Stomach (tissue), 9 donors: Measurements from ENCODE around the gene SAFB. TPM values are rescaled to one million over a fixed set of nuclear protein-coding genes. Genes with fewer than 3 reads are reported as not detected.
A peak's percentile ranks its signal among the peaks of the same experiment; 100 is the strongest.

Source experiments
- DNase-seq, 2 donors: peaks; one replicate each; pipeline versions ENCODE4 v3.0.0 to v3.0.0-alpha.2; 2013 to 2019
- H3K27ac ChIP-seq, 5 donors: fragments of 200-600 bp in 4 of 5; sonication (generic) in 4 of 5; one replicate each; pipeline ENCODE4 v1.5.1; 2013 to 2019; ENCODE audit warnings: mild to moderate bottlenecking in 1 of 5, moderate library complexity in 1 of 5
- H3K27me3 ChIP-seq, 3 donors: fragments of 200-600 bp; sonication (generic); one replicate each; pipeline ENCODE4 v1.5.1; 2017 to 2019; ENCODE audit warnings: mixed run types in 1 of 3
- H3K36me3 ChIP-seq, 4 donors: fragments of 200-600 bp; sonication (generic); 1 replicate in 3 of 4; 2 replicates in 1 of 4; pipeline ENCODE4 v1.5.1; 2016 to 2019
- H3K4me1 ChIP-seq, 4 donors: fragments of 200-600 bp; sonication (generic); one replicate each; pipeline ENCODE4 v1.5.1; 2016 to 2019
- H3K4me3 ChIP-seq, 4 donors: fragments of 200-600 bp; sonication (generic) in 3 of 4; one replicate each; pipeline ENCODE4 v1.5.1; 2016 to 2019; ENCODE audit warnings: mild to moderate bottlenecking in 1 of 4
- H3K9me3 ChIP-seq, 4 donors: fragments of 200-600 bp; sonication (generic); one replicate each; pipeline ENCODE4 v1.5.1; 2016 to 2019
- EP300 ChIP-seq: sonication (generic); formaldehyde crosslinking; IDR thresholded peaks from one replicate; pipeline ENCODE4 v1.6.1; 2017; ENCODE audit warnings: antibody characterized with exemption
- POLR2A ChIP-seq, 4 donors: fragments of 450-650 bp; IDR thresholded peaks; one replicate each; pipeline ENCODE4 v1.6.1; 2016; ENCODE audit warnings: antibody characterized with exemption in 4 of 4, control low read depth in 2 of 4, mild to moderate bottlenecking in 1 of 4, moderate library complexity in 1 of 4
- POLR2AphosphoS5 ChIP-seq, 3 donors: sonication (generic); formaldehyde crosslinking; IDR thresholded peaks; one replicate each; pipeline ENCODE4 v1.6.1; 2016; ENCODE audit warnings: antibody characterized with exemption in 3 of 3
- WGBS, 5 donors: extraction: QIAGEN DNeasy Blood & Tissue Kit in 3 of 5; methylation state at CpG; one replicate each; pipeline versions ENCODE4 v1.1.5 to v1.1.7; 2013 to 2018; 5-methylcytosine and 5-hydroxymethylcytosine counted together
- intact Hi-C: fragments of 100-400 bp; cut with DNase I; formaldehyde crosslinking; loops from one replicate; pipeline ENCODE4 v1.15.1; 2023; ENCODE audit warnings: low total_unique reads
- polyA plus RNA-seq, 3 donors: library from polyadenylated mRNA; stranded (reverse); fragments of 200-250 nt; gene quantifications; one replicate each; pipeline ENCODE4 v1.2.3, GENCODE V29; 2013
- total RNA-seq, 5 donors: library from RNA; depleted of rRNA; stranded (reverse); fragments of >200 nt; gene quantifications; one replicate each; pipeline versions ENCODE4 v1.1.0 to v1.2.3, GENCODE V29; 2014 to 2016
- TF ChIP-seq, protein P1 (sequence below), 7 experiments: fragments of 450-650 bp in 4 of 7; fragments of 200-600 bp in 3 of 7; sonication (generic) in 3 of 7; IDR thresholded peaks; one replicate each; pipeline ENCODE4 v1.5.1; 2016 to 2019; ENCODE audit warnings: antibody characterized with exemption in 7 of 7, control low read depth in 2 of 7, mild to moderate bottlenecking in 1 of 7
- donor health status: healthy with polysubstance abuse.
- donor health status: Bipolar disorder and iron deficiency.
- donor health status: healthy.

SAFB gene
- total and polyA plus RNA-seq, 8 donors: 33.1 to 636 (median 70.7) TPM

DNA sequence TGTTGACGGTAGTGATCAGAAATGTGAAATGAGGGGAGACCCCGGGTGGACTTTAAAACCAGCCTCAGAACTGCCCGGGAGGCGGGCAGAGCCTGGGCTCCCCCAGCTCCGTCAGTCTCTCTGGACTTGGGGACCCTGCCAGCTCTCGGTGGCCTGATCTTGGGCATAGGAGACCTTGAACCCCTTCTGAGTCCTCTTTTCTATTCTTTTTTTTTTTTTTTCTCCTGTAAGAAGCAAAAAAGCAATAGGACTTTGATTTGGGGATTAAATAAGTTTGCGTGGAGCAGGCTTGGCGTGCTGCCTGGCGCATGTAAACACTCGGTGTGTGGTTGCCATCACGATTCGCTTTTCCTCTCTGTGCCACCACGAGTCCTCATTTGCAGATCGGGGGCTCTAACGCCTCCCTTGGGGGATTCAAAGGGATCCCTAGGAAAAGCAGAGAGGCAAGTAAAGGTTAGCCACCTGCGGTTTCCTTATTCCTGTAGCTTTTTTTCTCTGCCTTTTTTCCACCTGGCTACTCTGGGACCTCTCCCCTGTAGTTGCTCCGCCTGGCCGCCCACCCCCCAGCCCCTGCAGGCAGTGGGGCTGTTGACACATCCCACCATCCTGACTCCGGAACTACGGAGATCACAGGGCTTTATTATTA lies 1.3 kb downstream of the SAFB start:
- TF ChIP-seq POLR2AphosphoS5 (IDR thresholded peaks at IDR 0.05): peak in 1 of 3 donors; percentile 13
- TF ChIP-seq, protein P1, sequence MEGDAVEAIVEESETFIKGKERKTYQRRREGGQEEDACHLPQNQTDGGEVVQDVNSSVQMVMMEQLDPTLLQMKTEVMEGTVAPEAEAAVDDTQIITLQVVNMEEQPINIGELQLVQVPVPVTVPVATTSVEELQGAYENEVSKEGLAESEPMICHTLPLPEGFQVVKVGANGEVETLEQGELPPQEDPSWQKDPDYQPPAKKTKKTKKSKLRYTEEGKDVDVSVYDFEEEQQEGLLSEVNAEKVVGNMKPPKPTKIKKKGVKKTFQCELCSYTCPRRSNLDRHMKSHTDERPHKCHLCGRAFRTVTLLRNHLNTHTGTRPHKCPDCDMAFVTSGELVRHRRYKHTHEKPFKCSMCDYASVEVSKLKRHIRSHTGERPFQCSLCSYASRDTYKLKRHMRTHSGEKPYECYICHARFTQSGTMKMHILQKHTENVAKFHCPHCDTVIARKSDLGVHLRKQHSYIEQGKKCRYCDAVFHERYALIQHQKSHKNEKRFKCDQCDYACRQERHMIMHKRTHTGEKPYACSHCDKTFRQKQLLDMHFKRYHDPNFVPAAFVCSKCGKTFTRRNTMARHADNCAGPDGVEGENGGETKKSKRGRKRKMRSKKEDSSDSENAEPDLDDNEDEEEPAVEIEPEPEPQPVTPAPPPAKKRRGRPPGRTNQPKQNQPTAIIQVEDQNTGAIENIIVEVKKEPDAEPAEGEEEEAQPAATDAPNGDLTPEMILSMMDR (IDR thresholded peaks at IDR 0.05): no peak
- Histone ChIP-seq H3K4me3 (peak overlapping the region; percentile 98 to 100 (median 100)), H3K27ac (peak overlapping the region; percentile 90 to 98 (median 95)), H3K36me3 (peaks cover 29 to 63% (median 60%) of the 10 kb centered on the region in 4 donors), H3K4me1 (peaks cover 67 to 80% (median 78%) of the 10 kb centered on the region in 4 donors), H3K27me3 (no peaks in the 10 kb centered on the region), H3K9me3 (no peaks in the 10 kb centered on the region)
- 0 to 2% (median 1%) methylated on average over 20 of the region's 20 CpGs for WGBS, 5 donors
- intact Hi-C loops: no loop called here
- DNase-seq: peak; percentile 69 to 79

DNA sequence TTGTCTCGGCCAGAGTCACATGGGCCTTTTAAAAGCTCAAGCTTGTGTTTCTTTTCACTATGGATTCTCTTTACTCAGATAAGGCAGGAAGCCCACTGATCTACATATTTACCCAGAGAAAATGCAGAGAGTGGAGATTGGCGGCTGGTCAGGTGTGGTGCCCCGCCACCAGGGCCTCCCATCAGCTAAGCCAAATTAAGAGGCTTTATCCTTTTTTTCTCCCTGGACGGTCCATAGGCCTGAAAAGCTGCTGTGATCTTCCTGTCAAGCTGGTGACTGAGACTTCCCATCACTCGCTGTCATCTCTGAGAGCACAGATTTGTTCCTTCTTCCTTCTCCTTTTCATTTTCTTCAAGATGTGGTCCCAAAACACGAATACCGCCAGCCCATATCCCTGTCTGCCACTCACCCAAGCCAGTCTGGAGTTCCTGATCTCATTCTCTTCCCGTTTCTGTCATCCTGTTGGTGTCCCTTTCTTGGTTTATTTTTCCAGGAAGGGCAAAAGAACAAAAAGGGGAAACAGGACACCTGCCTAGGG lies 1.9 kb downstream of the SAFB start:
- peak overlapping the region in 4 of 5 donors; percentile 91 to 98 (median 96) for H3K27ac ChIP-seq
- peak in 1 of 2 donors; percentile 19 for DNase-seq
- intact Hi-C loops: no loop called here
- H3K9me3 ChIP-seq: no peaks in the 10 kb centered on the region
- H3K36me3 ChIP-seq: peaks cover 29 to 62% (median 61%) of the 10 kb centered on the region in 4 donors
- WGBS, 5 donors: 11 to 25% (median 16%) methylated on average over 8 of the region's 8 CpGs
- H3K27me3 ChIP-seq: no peaks in the 10 kb centered on the region
- no peak for TF ChIP-seq EP300
- H3K4me3 ChIP-seq: peak overlapping the region; percentile 98 to 100 (median 100)
- H3K4me1 ChIP-seq: peaks cover 68 to 80% (median 75%) of the 10 kb centered on the region in 4 donors

DNA sequence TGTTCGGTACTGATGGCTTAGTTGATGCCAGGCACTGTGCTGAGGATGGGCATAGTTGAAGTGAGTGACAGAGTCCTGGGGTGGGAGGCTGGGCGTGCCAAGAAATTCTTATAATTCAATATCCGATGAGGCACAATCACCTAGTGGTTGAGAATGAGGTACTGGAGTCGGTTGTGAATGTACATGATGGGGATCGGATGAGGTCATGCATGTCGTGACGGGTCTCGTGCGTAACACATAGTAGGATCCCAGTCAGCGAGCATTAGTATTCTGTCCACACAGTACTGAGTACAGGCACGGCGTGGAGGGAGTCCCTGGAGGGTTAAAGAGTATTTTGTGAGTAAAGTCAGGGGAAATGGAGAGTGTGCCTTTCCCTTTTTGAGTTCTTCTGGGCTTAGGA lies 2.8 kb downstream of the SAFB start:
- TF ChIP-seq, protein P1 (IDR thresholded peaks at IDR 0.05): no peak
- no peak for TF ChIP-seq POLR2A (IDR thresholded peaks at IDR 0.05)
- TF ChIP-seq POLR2AphosphoS5 (IDR thresholded peaks at IDR 0.05): no peak
- no peak for TF ChIP-seq EP300
- 68 to 79% (median 71%) methylated on average over 12 of the region's 12 CpGs for WGBS, 5 donors
- Histone ChIP-seq H3K4me3 (peak overlapping the region in 2 of 4 donors; percentile 100), H3K36me3 (peaks cover 29 to 62% (median 58%) of the 10 kb centered on the region in 4 donors), H3K27me3 (no peaks in the 10 kb centered on the region), H3K4me1 (peaks cover 64 to 80% (median 73%) of the 10 kb centered on the region in 4 donors), H3K27ac (peak overlapping the region in 3 of 5 donors; percentile 5 to 98 (median 95)), H3K9me3 (no peaks in the 10 kb centered on the region)
- no peak for DNase-seq
- intact Hi-C loops: no loop called here

DNA sequence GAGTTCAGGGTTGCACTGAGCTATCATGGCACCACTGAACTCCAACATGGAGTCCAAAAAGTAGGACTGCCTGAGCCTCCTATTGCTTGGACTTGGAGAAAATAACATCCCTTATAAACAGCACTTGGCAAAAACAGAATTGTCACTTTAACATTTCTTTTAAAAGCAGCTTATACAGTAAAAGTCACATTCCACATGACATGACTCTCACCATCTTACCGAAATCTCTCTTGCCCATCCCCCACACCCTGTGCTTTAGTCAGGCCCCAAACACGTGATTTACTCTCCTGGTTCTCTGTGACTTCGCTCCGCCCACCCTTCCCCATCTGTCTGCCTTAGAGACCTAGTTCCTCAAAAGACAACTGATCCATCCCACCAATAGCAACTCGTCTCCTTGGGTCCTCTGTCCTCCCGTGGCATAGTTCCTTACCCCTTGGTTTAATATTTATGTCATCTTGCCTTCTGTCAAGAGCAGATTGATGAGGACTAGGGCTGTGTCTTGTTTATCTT lies 4.6 kb downstream of the SAFB start:
- Histone ChIP-seq H3K9me3 (no peaks in the 10 kb centered on the region), H3K36me3 (peaks cover 29 to 59% (median 53%) of the 10 kb centered on the region in 4 donors), H3K27ac (peak overlapping the region in 3 of 5 donors; percentile 34 to 39 (median 38)), H3K4me3 (no peak overlapping the region), H3K27me3 (no peaks in the 10 kb centered on the region), H3K4me1 (peaks cover 70 to 86% (median 77%) of the 10 kb centered on the region in 4 donors)
- intact Hi-C loops: no loop called here
- TF ChIP-seq, protein P1 (IDR thresholded peaks at IDR 0.05): no peak
- no peak for TF ChIP-seq EP300
- no peak for TF ChIP-seq POLR2AphosphoS5 (IDR thresholded peaks at IDR 0.05)
- TF ChIP-seq POLR2A (IDR thresholded peaks at IDR 0.05): no peak
- DNase-seq: peak; percentile 39 to 63
- whole genome bisulfite sequencing, 5 donors: 51 to 61% (median 56%) methylated on average over 6 of the region's 6 CpGs
